Testis (tissue), 3 donors: ENCODE data around the gene R3HCC1L. TPM values are rescaled to one million over a fixed set of nuclear protein-coding genes. Genes with fewer than 3 reads are reported as not detected.
"Not testable (repeated sequence)": the region's sequence is repeated elsewhere in the genome, so short reads cannot be mapped to it uniquely, and the experiment has no call there.

Experiments
- DNase-seq: peaks from one replicate; pipeline ENCODE4 v3.0.0-alpha.2; 2019
- H3K27ac ChIP-seq, 2 donors: fragments of 200-600 bp; sonication (generic); one replicate each; pipeline ENCODE4 v1.5.1; 2019
- H3K27me3 ChIP-seq: fragments of 200-600 bp; sonication (generic); one replicate; pipeline ENCODE4 v1.5.1; 2019
- H3K36me3 ChIP-seq: fragments of 200-600 bp; sonication (generic); one replicate; pipeline ENCODE4 v1.5.1; 2017; ENCODE audit warnings: low read depth; ENCODE audit errors: missing control alignments
- H3K4me1 ChIP-seq: fragments of 200-600 bp; sonication (generic); one replicate; pipeline ENCODE4 v1.5.1; 2019
- H3K4me3 ChIP-seq, 2 donors: fragments of 200-600 bp; sonication (generic); one replicate each; pipeline ENCODE4 v1.5.1; 2017 to 2019
- H3K9me3 ChIP-seq: fragments of 200-600 bp; sonication (generic); one replicate; pipeline ENCODE4 v1.5.1; 2017
- POLR2A ChIP-seq: fragments of 450-650 bp; IDR thresholded peaks from one replicate; pipeline ENCODE4 v1.6.1; 2017; ENCODE audit warnings: antibody characterized with exemption, mild to moderate bottlenecking, moderate library complexity
- WGBS, 2 donors: methylation state at CpG; one replicate each; pipeline ENCODE4 v1.1.5; 2018; 5-methylcytosine and 5-hydroxymethylcytosine counted together
- intact Hi-C: fragments of 100-400 bp; cut with DNase I; formaldehyde crosslinking; loops from one replicate; pipeline ENCODE4 v1.15.1; 2023; ENCODE audit warnings: low total_unique reads
- polyA plus RNA-seq: library from polyadenylated mRNA; stranded (reverse); fragments of 350-450 nt; fragmentation: Illumina TruSeq; extraction: RNeasy Lipid Tissue Mini Kit (QIAGEN cat#74804); gene quantifications from one replicate; pipeline ENCODE4 v1.2.3, GENCODE V29; 2014; ENCODE audit warnings: low read depth, low replicate concordance; ENCODE audit not compliant: insufficient read depth
- total RNA-seq, 2 donors: library from RNA; depleted of rRNA; stranded (reverse); fragments of >200 nt; gene quantifications; one replicate each; pipeline ENCODE4 v1.2.3, GENCODE V29; 2016
- TF ChIP-seq, protein P1 (sequence below), 3 experiments: fragments of 450-650 bp in 2 of 3; fragments of 200-600 bp in 1 of 3; sonication (generic) in 1 of 3; IDR thresholded peaks; one replicate each; pipeline ENCODE4 v1.5.1; 2016 to 2019; ENCODE audit warnings: antibody characterized with exemption in 3 of 3, mild to moderate bottlenecking in 2 of 3, moderate library complexity in 1 of 3

The R3HCC1L gene
- total and polyA plus RNA-seq, 3 donors from 2014 or later: 36.9 to 39.5 (median 38.5) TPM

DNA sequence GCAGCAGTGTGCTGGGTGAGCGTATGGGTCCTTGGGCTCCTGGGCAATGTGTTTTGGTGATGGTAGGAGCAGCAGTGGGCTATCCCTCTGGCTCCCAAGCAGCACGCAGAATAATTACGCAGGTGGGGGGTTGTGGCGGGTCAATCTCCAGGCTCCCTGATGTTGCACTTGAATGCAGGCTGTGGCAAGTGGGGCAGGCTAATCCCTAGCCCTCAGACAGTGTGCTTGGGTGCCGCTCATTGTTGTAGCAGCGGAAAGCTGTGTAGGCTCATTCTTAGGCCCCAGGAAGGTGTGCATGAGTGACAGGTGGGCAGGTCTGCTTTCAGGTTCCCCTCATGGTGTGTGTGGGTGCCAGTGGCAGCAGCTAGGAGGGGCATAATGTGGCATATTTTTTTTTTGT lies 89.4 kb downstream of the R3HCC1L start:
- no peaks in the 10 kb centered on the region for H3K27me3 ChIP-seq
- intact Hi-C loops: no loop called here
- H3K4me3 ChIP-seq: no peak overlapping the region
- 96 to 98% methylated on average over 5 to 6 of the region's 6 CpGs for WGBS, 2 donors
- H3K9me3 ChIP-seq: no peaks in the 10 kb centered on the region
- no peak for TF ChIP-seq POLR2A
- TF ChIP-seq, protein P1, sequence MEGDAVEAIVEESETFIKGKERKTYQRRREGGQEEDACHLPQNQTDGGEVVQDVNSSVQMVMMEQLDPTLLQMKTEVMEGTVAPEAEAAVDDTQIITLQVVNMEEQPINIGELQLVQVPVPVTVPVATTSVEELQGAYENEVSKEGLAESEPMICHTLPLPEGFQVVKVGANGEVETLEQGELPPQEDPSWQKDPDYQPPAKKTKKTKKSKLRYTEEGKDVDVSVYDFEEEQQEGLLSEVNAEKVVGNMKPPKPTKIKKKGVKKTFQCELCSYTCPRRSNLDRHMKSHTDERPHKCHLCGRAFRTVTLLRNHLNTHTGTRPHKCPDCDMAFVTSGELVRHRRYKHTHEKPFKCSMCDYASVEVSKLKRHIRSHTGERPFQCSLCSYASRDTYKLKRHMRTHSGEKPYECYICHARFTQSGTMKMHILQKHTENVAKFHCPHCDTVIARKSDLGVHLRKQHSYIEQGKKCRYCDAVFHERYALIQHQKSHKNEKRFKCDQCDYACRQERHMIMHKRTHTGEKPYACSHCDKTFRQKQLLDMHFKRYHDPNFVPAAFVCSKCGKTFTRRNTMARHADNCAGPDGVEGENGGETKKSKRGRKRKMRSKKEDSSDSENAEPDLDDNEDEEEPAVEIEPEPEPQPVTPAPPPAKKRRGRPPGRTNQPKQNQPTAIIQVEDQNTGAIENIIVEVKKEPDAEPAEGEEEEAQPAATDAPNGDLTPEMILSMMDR (IDR thresholded peaks at IDR 0.05): no peak
- H3K27ac ChIP-seq: no peak overlapping the region
- H3K4me1 ChIP-seq: no peaks in the 10 kb centered on the region
- no peaks in the 10 kb centered on the region for H3K36me3 ChIP-seq
- DNase-seq: no peak

DNA sequence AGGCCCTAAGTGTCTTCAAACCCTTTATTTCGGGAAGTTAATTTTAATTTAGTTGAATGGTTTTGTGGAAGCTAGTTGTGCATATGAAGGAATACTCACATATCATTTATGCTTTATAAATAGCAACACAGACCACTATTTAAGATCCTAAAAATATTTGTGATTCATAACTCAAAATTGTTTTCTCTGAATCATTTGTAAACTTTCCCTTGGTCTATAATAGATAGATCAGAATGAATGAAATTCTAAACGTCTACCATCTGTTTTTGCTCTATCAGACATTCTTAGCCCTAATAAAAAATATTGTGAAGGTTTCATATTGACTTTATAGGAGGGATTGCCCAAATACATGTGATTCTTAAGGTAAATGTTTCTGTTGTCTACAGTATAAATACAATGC lies 90.1 kb downstream of the R3HCC1L start:
- intact Hi-C loops: no loop called here
- no peak for DNase-seq
- no peak overlapping the region for H3K27ac ChIP-seq
- TF ChIP-seq, protein P1 (IDR thresholded peaks at IDR 0.05): no peak
- TF ChIP-seq POLR2A: no peak
- H3K4me1 ChIP-seq: no peaks in the 10 kb centered on the region
- H3K27me3 ChIP-seq: no peaks in the 10 kb centered on the region
- no peaks in the 10 kb centered on the region for H3K9me3 ChIP-seq
- WGBS, 2 donors: 78 to 86% methylated on average over 2 of the region's 2 CpGs
- H3K36me3 ChIP-seq: no peaks in the 10 kb centered on the region
- no peak overlapping the region for H3K4me3 ChIP-seq

DNA sequence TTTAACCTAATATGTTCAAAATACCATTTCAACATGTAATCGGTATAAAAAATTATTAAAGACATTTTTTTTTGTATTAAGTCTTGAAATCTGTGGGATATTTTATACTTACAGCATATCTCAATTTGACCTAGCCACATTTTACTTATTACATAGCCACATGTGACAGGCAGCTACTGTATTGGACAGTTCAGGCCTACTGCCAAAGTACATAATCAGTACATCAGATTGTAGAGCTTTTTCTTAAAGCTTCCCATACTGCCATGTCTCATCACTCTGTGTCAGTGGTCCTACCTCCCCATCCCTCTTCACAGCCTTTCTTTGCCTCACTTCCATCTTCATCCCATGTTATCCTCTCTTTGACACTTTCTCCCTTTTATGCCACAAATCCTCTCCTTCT lies 90.5 kb downstream of the R3HCC1L start:
- H3K36me3 ChIP-seq: no peaks in the 10 kb centered on the region
- intact Hi-C loops: no loop called here
- TF ChIP-seq, protein P1 (IDR thresholded peaks at IDR 0.05): no peak
- TF ChIP-seq POLR2A: no peak
- no peak overlapping the region for H3K4me3 ChIP-seq
- WGBS, 2 donors: 87% methylated on average over 1 of the region's 1 CpG
- DNase-seq: no peak
- no peaks in the 10 kb centered on the region for H3K9me3 ChIP-seq
- no peaks in the 10 kb centered on the region for H3K27me3 ChIP-seq
- H3K4me1 ChIP-seq: no peaks in the 10 kb centered on the region
- no peak overlapping the region for H3K27ac ChIP-seq

DNA sequence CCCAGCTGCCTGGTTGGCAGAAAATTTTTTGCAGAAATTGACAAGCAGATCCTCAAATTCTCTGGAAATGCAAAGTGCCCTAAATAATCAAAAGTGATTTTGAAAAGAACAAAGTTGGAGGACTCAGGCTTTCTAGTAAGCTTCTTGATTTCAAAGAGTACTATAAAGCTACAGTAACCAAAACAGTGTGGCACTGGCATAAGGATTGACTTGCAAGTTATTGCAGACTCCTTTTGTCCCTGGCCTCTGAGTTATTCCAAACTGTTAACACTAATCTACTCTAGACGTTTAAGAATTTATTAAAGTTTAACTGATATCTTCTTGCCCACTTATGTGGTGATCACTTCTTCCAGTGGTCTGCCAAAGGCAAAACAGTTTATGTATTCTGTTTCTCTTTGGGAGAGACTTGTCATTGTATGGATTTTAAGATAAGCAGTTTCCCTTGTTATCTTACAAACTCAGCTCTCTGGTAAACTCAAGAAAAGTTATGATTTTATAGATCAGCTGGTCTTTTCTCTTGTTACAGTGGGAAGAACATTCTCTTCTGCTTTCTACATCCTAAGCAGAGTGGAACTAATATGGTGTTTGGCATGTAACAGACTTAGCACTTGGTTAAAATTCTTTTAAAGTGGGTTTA lies 92.2 kb downstream of the R3HCC1L start:
- Histone ChIP-seq H3K27ac (no peak overlapping the region), H3K36me3 (no peaks in the 10 kb centered on the region), H3K9me3 (no peaks in the 10 kb centered on the region), H3K27me3 (no peaks in the 10 kb centered on the region), H3K4me3 (no peak overlapping the region), H3K4me1 (no peaks in the 10 kb centered on the region)
- no peak for DNase-seq
- TF ChIP-seq POLR2A: no peak
- TF ChIP-seq, protein P1 (IDR thresholded peaks at IDR 0.05): no peak
- 54 to 85% methylated on average over 1 of the region's 1 CpG for WGBS, 2 donors
- intact Hi-C loops: no loop called here

DNA sequence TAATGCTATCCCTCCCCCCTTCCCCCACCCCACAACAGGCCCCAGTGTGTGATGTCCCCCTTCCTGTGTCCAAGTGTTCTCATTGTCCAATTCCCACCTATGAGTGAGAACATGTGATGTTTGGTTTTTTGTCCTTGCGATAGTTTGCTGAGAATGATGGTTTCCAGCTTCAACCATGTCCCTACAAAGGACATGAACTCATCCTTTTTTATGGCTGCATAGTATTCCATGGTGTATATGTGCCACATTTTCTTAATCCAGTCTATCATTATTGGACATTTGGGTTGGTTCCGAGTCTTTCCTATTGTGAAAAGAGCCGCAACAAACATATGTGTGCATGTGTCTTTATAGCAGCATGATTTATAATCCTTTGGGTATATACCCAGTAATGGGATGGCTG lies 93.3 kb downstream of the R3HCC1L start:
- intact Hi-C loops, H3K4me3 ChIP-seq: not testable (repeated sequence)
- WGBS, 2 donors: 97% methylated on average over 3 of the region's 3 CpGs

DNA sequence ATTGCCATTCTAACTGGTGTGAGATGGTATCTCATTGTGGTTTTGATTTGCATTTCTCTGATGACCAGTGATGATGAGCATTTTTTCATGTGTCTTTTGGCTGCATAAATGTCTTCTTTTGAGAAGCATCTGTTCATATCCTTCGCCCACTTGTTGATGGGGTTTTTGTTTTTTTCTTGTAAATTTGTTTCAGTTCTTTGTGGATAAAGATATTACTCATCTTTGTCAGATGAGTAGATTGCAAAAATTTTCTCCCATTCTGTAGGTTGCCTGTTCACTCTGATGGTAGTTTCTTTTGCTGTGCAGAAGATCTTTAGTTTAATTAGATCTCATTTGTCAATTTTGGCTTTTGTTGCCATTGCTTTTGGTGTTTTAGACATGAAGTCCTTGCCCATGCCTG lies 93.8 kb downstream of the R3HCC1L start:
- H3K4me1 ChIP-seq, H3K27me3 ChIP-seq, DNase-seq, H3K9me3 ChIP-seq, intact Hi-C loops, H3K36me3 ChIP-seq, H3K27ac ChIP-seq, H3K4me3 ChIP-seq: not testable (repeated sequence)
- WGBS, 2 donors: 92 to 100% methylated on average over 1 of the region's 1 CpG

More for the DNA sequence above, 93.3 kb downstream of the R3HCC1L start:
- not testable (repeated sequence) for H3K9me3 ChIP-seq, DNase-seq, H3K27me3 ChIP-seq, H3K36me3 ChIP-seq, H3K4me1 ChIP-seq, H3K27ac ChIP-seq
